Chondrocyte (in vitro differentiated cells): Measurements from ENCODE around the gene PGLYRP4. TPM values are rescaled to one million over a fixed set of nuclear protein-coding genes. Genes with fewer than 3 reads are reported as not detected.

Experiments used
- DNase-seq: peaks from one replicate; pipeline ENCODE4 v3.0.0; 2021; ENCODE audit warnings: mixed read lengths, low spot score
- H3K27ac Mint-ChIP-seq: one replicate; pipeline ENCODE4 v1.8.0; 2021; ENCODE audit warnings: mild to moderate bottlenecking, moderate library complexity, mixed read lengths; ENCODE audit not compliant: unreplicated experiment
- H3K27me3 Mint-ChIP-seq: 2 replicates; pipeline ENCODE4 v1.8.0; 2021; ENCODE audit warnings: low read depth, mixed read lengths
- H3K36me3 Mint-ChIP-seq: 2 replicates; pipeline ENCODE4 v1.8.0; 2021; ENCODE audit warnings: low read depth, mixed read lengths
- H3K4me1 Mint-ChIP-seq: 2 replicates; pipeline ENCODE4 v1.8.0; 2021; ENCODE audit warnings: low read depth, mild to moderate bottlenecking, mixed read lengths
- H3K4me3 Mint-ChIP-seq: one replicate; pipeline ENCODE4 v1.8.0; 2021; ENCODE audit warnings: mild to moderate bottlenecking, moderate library complexity, mixed read lengths; ENCODE audit not compliant: unreplicated experiment
- H3K9me3 Mint-ChIP-seq: 2 replicates; pipeline ENCODE4 v1.8.0; 2021; ENCODE audit warnings: low read depth, mixed read lengths
- total RNA-seq: library from RNA; stranded (reverse); gene quantifications from 3 replicates; pipeline ENCODE4 v1.2.1, GENCODE V29; 2021
- TF ChIP-seq, protein P1 (sequence below): fragments of 200-600 bp; sonication (generic); IDR thresholded peaks from 2 replicates; pipeline ENCODE4 v1.5.0; 2021; ENCODE audit warnings: antibody characterized with exemption, mild to moderate bottlenecking, moderate library complexity

PGLYRP4 gene
- total RNA-seq, 1 donor from 2014 or later, result not detected

GRCh38 chr1:153395776-153396175 is 47.1 kb upstream of the PGLYRP4 start:
- H3K4me1 Mint-ChIP-seq, result no peaks in the 10 kb centered on the region
- TF ChIP-seq, protein P1, sequence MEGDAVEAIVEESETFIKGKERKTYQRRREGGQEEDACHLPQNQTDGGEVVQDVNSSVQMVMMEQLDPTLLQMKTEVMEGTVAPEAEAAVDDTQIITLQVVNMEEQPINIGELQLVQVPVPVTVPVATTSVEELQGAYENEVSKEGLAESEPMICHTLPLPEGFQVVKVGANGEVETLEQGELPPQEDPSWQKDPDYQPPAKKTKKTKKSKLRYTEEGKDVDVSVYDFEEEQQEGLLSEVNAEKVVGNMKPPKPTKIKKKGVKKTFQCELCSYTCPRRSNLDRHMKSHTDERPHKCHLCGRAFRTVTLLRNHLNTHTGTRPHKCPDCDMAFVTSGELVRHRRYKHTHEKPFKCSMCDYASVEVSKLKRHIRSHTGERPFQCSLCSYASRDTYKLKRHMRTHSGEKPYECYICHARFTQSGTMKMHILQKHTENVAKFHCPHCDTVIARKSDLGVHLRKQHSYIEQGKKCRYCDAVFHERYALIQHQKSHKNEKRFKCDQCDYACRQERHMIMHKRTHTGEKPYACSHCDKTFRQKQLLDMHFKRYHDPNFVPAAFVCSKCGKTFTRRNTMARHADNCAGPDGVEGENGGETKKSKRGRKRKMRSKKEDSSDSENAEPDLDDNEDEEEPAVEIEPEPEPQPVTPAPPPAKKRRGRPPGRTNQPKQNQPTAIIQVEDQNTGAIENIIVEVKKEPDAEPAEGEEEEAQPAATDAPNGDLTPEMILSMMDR, result no peak
- no peak overlapping the region for H3K4me3 Mint-ChIP-seq
- no peaks in the 10 kb centered on the region for H3K9me3 Mint-ChIP-seq
- DNase-seq, result no peak
- peaks cover 20% of the 10 kb centered on the region for H3K27me3 Mint-ChIP-seq
- H3K36me3 Mint-ChIP-seq, result no peaks in the 10 kb centered on the region
- no peak overlapping the region for H3K27ac Mint-ChIP-seq

- no peak for DNase-seq
- H3K4me3 Mint-ChIP-seq, result no peak overlapping the region
- H3K27me3 Mint-ChIP-seq, result peaks cover 20% of the 10 kb centered on the region
- H3K27ac Mint-ChIP-seq, result no peak overlapping the region
- no peaks in the 10 kb centered on the region for H3K4me1 Mint-ChIP-seq
- TF ChIP-seq, protein P1, result no peak
- H3K36me3 Mint-ChIP-seq, result no peaks in the 10 kb centered on the region
- no peaks in the 10 kb centered on the region for H3K9me3 Mint-ChIP-seq
These were observed 46.6 kb upstream of the PGLYRP4 start for GRCh38 chr1:153395136-153395685.

GRCh38 chr1:153394391-153394790 is 45.8 kb upstream of the PGLYRP4 start:
- TF ChIP-seq, protein P1, result no peak
- H3K27me3 Mint-ChIP-seq, result peaks cover 20% of the 10 kb centered on the region
- no peak overlapping the region for H3K4me3 Mint-ChIP-seq
- no peak overlapping the region for H3K27ac Mint-ChIP-seq
- no peaks in the 10 kb centered on the region for H3K4me1 Mint-ChIP-seq
- H3K36me3 Mint-ChIP-seq, result no peaks in the 10 kb centered on the region
- no peak for DNase-seq
- H3K9me3 Mint-ChIP-seq, result no peaks in the 10 kb centered on the region

DNA sequence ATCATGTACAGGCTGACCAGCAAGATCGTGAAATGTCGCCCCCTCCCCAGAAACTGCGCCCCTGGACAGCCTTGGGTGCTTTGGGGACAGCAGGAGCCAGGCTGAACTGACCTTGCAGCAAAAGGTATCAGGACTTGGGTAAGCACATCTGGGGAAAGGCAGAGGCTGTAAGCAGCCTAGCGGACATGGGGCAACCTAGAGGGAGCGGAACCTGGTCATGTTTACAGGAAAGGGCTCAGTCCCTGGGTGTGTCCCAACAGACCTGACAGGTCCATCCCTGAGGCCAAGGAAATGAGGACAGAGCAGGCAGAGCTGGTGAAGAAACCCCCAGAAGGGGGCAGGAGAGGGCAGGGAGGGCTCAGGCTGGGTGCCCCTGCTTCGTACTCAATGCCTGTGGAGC is 45.3 kb upstream of the PGLYRP4 start:
- no peaks in the 10 kb centered on the region for H3K36me3 Mint-ChIP-seq
- no peak overlapping the region for H3K27ac Mint-ChIP-seq
- H3K4me3 Mint-ChIP-seq, result no peak overlapping the region
- no peaks in the 10 kb centered on the region for H3K4me1 Mint-ChIP-seq
- DNase-seq, result no peak
- H3K9me3 Mint-ChIP-seq, result no peaks in the 10 kb centered on the region
- H3K27me3 Mint-ChIP-seq, result peaks cover 22% of the 10 kb centered on the region
- TF ChIP-seq, protein P1, result no peak

DNA sequence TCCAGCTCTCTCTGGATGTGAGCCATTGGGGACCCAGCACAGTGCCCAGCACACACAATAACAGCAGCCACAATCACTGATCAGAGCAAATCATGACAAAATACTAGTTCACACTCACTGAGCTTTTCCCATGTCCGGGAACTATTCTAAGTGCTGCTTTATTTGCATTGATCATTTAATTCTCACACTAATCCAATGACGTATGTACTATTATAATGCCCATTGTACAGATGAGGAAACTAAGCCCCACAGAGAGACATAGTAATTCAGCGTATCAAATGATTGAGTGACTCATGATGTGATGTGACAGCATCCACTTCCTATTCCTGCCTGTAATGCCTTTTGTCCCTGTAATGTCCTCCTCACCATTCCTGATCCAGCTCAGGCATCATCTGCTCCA is 44.2 kb upstream of the PGLYRP4 start:
- peaks cover 22% of the 10 kb centered on the region for H3K27me3 Mint-ChIP-seq
- no peaks in the 10 kb centered on the region for H3K36me3 Mint-ChIP-seq
- H3K4me3 Mint-ChIP-seq, result no peak overlapping the region

More for the DNA sequence above, 44.2 kb upstream of the PGLYRP4 start:
- no peak overlapping the region for H3K27ac Mint-ChIP-seq
- DNase-seq, result no peak
- TF ChIP-seq, protein P1, result no peak
- no peaks in the 10 kb centered on the region for H3K4me1 Mint-ChIP-seq
- H3K9me3 Mint-ChIP-seq, result no peaks in the 10 kb centered on the region
